Measurements from ENCODE around the gene ZGLP1.

The ZGLP1 gene

GRCh38 chr19:10328558-10329429 lies 19.2 kb upstream of the ZGLP1 start:
- DNase-seq (ENCODE audit: low read depth in 4 of 4, low spot score in 1 of 4): no peak

DNA sequence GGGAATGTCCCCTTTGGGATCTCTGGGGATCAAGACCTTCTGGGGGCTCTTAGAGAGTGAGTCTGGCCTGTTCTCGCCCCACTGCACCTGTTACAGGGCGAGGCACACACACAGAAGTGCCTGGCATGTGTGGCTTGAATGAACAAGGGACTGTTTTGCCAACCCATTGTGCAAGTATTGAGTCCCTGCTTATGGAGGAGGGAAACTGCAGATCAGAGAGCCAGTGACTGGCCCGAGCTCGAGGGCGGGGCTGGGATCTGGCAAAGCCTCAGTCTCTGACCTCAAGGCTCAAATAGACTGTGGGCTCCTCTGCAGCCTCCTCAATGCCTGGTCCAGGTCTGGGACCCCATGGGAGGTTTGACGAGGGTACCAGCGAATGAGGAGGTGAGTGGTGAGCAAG lies 18.2 kb upstream of the ZGLP1 start:
- DNase-seq (ENCODE audit: low read depth in 4 of 4, low spot score in 1 of 4): no peak

DNA sequence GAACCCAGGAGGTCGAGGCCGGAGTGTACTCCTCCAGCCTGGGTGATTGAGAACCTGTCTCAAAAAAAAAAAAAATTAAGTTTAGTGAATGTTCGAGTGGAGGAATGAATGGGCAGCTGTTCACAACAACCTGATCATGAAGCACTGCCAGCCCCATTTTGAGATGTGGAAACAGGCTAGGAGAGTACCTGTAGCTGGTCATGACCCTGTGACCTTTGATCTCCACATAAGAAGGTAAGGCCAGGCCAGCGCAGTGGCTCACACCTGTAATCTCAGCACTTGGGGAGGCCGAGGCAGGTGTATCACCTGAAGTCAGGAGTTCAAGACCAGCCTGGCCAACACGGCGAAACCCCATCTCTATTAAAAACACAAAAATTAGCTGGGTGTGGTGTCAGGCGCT lies 16.1 kb upstream of the ZGLP1 start:
- no peak for DNase-seq (ENCODE audit: low read depth in 4 of 4, low spot score in 1 of 4)

DNA sequence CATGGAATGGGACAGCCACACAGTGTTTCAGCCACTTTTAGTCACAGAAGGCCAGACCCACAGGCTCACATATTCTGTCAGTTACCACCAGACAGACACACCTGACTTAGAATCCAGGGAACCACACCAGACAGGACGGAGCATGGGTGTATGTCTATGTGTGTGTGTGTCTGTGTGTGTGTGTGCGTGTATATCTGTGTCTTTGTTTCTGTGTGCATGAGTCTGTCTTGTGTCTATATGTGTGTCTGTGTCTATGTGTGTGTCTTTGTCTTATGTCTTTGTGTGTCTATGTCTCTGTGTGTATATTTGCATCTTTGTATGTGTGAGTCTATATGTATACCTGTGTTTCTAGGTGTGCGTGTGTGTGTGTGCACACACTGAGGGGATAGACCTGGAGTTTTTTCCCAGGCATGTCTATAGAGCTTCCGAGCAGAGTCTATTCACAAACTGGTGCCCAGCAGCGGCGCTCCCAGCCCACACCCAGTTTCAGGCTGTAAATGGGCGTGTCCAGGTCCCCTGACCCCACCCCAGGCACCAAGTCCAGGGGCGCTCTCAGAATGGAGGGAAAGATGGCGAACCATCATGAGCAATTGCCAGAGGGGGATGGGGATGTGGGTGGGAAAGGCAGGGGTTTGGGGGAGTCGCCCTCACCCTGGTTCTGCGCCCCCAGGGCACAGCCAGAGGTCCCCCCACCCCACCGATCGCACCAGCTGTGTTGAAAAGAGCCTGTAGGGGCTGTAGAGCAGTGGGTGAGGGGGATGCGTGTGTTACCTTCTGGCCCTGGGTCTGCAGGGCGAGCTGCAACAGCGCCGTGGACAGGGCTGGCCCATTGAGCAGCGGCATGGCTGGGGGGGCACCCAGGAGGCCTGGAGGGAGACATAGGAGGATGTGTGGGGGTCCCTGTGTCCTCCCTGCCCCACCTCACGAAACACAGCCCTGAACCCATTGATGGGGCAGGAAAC lies 12.5 kb upstream of the ZGLP1 start:
- DNase-seq (ENCODE audit: low read depth in 4 of 4, low spot score in 1 of 4): no peak

DNA sequence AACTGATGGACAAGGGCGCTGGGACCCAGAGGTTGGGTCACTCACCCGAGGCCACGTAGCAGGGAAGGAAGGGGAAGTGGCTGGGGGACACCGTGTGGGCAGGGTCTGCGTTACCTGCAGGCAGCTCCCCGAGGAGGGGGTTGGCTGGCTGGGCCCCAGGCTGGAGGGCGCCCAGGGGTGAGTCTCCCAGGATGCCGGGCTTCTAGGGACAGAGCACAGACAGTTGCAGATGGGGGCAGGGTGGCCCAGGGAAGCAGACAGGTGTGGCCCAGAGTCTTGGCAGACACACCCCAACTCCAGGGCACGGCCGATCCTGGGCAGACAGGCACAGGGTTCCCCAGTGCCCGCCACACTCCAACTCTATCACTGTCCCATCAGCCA lies 11.8 kb upstream of the ZGLP1 start:
- DNase-seq (ENCODE audit: low read depth in 4 of 4, low spot score in 1 of 4): no peak

DNA sequence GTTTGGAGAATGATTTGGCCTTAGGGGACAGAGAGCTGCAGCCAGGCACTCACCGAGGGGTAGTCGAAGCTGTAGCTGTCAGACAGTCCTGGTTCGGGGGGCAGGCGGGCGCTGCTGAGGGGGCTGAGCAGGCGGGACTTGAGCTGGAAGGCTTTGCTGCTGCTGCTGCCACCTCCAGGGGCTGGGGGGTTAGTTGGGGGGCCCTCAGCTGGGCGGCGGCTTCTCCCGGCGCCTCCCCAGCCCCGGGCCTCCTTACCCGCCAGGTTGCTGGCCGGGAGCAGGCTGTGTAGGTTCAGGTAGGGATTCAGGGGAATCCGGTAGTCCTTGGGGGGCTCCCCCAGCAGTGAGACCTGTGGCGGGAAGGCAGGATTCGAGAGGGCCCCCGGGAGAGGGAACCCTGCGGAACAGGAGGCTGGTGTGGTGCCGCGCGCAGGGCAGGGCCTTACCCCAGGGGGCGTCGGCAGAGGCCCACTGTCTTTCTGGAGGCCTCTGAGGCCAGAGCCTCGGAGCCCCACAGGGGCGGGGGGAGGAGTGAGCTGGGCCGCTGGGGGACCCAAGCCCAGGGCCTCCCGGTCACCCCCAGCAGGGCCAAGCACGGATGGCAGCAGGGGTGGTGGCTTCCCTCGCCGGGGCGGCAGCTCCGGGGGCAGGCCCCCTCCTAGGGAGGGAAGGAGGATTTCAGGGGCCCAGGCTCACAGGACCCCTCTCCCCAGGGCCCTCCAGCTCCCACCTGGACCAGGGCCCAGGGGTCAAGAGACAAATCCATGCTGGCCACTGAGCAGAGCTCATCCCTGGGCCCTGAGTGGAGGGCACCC lies 11.2 kb upstream of the ZGLP1 start:
- DNase-seq (ENCODE audit: low read depth in 4 of 4, low spot score in 1 of 4): no peak

DNA sequence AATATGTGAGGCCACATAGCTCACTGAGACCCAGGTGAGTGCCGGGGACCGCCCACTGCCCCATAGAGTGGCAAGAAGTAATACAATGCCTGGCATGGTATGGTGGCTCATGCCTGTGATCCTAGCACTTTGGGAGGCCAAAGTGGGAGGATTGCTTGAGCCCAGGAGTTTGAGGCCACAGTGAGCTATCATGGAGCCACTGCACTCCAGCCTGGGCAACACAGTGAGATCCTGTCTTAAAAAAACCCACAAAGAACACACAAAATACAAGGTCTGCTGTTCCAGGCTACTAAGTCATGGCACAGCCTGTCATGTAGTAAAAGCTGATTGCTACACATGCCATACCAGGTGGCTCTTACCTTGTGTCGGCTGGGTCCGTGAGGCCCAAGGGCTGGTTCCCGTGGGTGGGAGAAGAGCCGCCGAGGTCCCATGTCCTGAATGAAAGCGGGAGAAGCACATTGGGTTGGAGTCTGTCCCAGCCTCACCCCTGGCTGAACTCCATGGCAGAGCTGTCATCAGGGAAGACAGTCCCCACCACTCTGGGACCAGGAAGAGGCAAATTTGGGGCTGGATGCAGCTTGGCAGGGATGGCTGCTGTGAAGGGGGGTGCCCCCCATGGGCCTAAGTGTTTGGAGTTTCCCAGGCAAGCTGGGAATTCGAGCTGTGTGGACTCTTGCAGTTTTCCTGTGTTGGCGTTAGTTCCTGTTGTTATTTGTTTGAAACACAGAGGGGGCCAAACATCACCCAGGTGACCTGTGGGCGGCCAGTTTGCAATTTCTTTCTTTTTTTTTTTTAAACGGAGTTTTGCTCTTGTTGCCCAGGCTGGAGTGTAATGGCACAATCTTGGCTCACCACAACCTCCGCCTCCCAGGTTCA lies 9.4 kb upstream of the ZGLP1 start:
- no peak for DNase-seq (ENCODE audit: low read depth in 4 of 4, low spot score in 1 of 4)

GRCh38 chr19:10317857-10318462 lies 8.3 kb upstream of the ZGLP1 start:
- DNase-seq (ENCODE audit: low read depth in 4 of 4, low spot score in 1 of 4): no peak

GRCh38 chr19:10317045-10317856 lies 7.6 kb upstream of the ZGLP1 start:
- DNase-seq (ENCODE audit: low read depth in 4 of 4, low spot score in 1 of 4): no peak

DNA sequence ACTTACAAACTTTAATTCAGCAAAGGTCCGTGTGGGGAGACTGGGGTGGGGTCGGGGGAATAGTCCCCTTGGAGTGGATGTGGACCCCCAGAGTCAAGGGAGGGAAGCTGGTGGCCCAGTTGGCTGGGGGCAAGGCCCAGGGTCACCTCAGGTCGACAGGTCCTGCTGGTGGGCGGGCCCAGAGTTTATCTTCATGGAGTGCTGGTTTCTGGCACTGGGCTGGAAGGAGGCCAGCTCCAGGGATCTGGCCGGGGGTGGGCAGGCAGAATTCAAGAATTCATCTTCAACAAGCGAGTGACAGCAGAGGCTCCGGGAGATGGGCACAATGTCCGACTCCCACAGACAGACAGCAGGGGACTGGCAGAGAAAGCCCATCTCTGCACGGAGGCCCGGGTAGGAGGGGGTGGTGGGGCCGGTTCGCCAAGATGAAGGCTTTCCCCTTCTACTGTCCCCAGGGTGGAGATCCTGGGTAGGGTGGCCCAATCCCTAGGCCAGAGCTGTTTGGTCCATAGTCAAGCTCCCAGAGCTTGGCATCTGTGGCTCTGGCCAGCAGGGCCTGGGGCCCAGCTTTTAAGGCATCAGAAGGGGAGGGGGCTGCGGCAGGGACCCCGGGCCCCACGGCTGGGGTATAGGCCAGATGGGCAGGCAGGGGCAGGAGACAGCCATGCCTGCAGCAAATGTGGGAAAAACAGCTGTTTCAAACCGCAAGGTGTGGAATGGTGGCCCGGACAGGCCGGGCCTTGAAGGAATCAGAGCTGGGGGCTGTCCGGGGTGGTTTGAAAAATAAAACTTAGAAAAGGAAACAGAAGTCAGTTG lies 6.8 kb upstream of the ZGLP1 start:
- no peak for DNase-seq (ENCODE audit: low read depth in 4 of 4, low spot score in 1 of 4)

DNA sequence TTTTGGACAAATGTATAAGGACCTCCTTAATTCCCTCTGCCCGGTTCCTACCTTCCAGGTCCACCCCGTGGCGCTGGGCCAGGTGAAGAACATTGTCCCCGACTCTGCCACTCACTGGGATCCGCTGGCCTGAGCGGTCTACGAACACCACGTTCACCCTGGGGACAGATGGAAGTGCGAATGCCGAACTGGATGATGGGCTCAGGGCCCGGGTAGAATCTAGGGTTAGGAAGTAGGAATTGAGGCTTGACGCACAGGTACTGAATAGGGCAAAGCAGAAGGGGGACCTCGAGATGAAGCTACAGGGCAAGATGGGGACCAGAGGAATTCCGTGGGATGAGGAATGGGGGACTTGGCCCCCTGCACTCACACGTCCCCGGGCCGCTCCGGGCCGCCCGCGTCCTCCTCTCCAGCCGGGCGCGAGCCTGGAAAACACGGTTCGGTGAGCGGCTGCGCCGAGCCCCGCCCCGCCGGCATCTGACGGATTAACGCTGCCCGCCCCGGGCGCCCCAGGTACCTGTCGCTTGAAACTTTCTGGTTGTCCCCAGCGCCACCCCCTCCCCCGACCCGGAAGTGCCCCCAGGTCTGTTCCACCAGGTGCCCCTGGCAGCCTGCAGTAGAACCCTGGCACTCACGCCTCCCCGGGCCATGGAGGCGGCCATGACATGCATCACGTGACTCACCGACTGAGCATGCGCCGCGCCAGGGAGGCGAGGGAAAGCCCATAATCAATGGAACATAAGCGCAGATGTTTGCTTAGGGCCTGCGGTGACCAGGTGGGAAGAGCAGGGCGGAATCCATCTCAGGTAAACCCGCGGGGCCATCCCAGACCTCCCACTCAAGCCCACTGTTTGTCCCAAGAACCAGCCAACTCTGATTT lies 6.0 kb upstream of the ZGLP1 start, which contains the start of gene FDX2:
Gene FDX2 (minus strand): TSS at position 681 of the 880 bp plus-strand sequence. CDS start 19 bp downstream, at position 662.
- peak; percentile 82 to 89 (median 86) for DNase-seq (ENCODE audit: low read depth in 4 of 4, low spot score in 1 of 4)

- no peak for DNase-seq (ENCODE audit: low read depth in 4 of 4, low spot score in 1 of 4)
These were observed 3.3 kb downstream of the ZGLP1 start for GRCh38 chr19:10306327-10306726.

DNA sequence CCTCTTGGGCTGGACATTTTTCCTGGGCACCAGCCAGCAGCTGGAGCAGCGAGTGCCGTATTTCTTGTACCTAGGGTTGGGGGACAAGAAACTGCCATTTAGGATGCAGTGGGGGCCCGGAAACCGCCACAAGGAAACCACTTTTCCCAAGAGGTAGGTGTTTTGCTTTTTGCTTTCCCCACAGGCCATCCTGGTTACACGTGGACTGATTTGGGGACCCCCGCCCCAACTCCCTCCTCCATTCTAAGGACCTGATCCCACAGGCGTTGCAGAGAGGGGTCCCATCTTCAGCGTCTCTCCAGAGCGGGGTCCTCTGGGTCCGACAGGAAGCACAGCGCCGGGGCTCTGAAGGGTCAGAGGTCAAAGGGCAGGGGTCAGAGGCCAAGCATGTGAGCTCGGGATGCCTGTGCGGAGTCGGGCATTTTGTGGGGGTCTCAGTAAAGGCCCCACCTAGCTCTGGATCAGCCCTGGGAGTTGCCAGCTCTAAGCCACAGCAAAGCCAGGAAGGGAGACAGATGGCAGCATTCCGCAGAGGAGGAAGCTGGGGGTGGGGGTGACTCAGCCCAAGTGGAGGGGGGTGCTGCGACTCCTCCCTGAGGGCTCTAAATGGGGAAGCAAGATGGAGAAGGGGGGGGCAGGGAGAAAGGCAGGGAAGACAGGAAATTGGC lies 4.3 kb downstream of the ZGLP1 start:
- no peak for DNase-seq (ENCODE audit: low read depth in 4 of 4, low spot score in 1 of 4)

DNA sequence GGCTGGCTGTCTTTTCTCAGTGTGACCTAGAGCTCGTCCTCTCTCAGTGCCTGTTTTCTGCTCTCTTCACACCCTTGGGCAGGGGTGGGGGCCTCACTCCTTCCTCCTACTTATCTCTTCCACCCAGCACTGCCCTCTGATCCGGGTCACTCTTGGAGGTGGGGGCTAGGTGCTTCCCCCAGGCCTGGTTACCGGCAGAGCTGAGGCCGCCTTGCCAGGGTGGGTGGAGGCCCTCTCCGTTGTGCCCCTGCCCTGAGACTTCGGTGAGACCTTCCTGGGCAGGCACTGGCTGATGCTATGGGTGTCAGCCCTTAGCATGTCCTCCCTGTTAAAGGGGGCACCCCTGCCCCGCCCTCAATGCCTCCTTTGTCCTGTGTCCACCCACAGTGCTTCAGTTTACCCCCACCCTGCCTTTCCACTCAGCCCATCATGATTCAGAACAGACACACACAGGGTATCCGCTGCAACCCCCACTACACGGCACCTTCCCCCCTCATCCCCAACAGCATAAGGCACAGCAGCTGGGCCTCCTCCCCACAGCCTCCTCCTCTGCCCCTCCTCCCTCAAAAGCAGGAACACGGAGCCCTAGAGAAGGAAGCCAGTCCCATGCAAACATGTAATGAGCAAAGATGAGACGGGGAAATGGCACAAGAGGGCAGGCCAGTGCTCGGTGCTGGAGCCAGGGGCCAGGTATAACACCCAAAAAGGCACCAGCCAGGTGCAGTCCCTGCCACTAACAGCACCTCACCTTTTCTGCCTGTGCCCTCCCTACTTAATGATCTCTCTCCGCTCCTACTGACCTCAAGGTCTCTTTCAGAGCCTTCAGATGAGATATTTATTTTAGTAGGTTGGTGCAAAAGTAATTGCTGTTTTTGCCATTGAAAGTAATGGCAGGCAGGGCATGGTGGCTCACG lies 9.8 kb downstream of the ZGLP1 start:
- no peak for DNase-seq (ENCODE audit: low read depth in 4 of 4, low spot score in 1 of 4)

DNA sequence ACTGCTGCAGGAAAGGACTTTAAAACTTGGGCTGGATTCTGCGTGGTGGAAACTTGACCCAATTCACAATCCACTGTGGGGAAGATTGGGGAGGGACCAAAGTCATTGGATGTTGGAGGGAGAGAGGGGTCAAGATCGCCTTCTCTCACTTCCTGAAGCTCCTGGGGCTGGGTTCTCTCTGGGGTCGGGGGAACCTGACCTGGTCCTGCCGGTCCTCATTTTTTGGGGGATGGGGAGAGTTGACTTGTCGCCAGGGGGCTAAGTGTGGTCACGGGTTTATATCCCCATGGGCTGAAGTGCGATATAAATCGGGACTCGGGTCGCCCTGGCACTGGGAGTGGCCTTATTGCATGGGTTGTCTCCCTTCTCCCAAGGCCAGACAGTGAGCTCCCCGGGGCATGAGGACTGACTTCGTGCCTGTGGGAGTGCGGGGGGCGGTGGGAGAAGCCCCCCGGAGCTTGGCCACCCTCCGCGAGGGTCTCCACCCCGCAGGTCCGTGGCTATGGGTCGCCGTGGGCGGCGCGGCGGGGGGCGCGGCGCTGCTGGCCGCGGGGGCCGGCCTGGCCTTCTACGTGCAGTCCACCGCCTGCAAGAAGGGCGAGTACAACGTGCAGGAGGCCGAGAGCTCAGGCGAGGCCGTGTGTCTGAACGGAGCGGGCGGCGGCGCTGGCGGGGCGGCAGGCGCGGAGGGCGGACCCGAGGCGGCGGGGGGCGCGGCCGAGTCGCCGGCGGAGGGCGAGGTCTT lies 13.6 kb downstream of the ZGLP1 start:
- no peak for DNase-seq (ENCODE audit: low read depth in 4 of 4, low spot score in 1 of 4)

Data from stimulated activated CD4-positive, alpha-beta T cell treated with anti-CD3 and anti-CD28 coated beads, Interleukin-1b, Interleukin-23, amount 100 ng/mL, for 24 hours (primary cell).